Measurements from ENCODE around the gene CPPED1.
A peak's percentile ranks its signal among the peaks of the same experiment; 100 is the strongest.
"Not testable (repeated sequence)": the region's sequence is repeated elsewhere in the genome, so short reads cannot be mapped to it uniquely, and the experiment has no call there.

CPPED1 gene

DNA sequence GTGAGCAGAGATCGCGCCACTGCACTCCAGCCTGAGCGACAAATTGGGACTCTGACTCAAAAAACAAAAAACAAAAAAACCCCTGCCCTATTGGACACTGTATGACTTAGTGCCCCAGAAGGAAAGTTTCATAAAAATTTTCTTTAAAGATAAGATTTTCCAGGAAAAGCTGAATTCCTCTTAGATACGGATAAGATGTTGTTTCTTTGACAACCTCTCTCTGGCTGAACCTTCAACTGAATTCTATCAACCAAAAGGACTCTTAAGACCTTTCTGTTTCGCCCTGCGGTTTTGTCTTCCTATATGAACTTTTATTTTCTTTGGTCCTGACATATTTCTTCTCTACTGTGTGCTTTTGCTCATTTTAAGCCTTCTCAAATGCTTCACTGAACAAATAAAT is 35.8 kb downstream of the CPPED1 start:
- Mint-ChIP-seq H3K27ac (no peak overlapping the region), H3K4me3 (no peak overlapping the region), H3K4me1 (ENCODE audit: low read depth) (no peaks in the 10 kb centered on the region), H3K27me3 (no peaks in the 10 kb centered on the region), H3K9me3 (no peaks in the 10 kb centered on the region), H3K36me3 (ENCODE audit: low read depth) (peaks cover 5% of the 10 kb centered on the region)
- no peak for DNase-seq

DNA sequence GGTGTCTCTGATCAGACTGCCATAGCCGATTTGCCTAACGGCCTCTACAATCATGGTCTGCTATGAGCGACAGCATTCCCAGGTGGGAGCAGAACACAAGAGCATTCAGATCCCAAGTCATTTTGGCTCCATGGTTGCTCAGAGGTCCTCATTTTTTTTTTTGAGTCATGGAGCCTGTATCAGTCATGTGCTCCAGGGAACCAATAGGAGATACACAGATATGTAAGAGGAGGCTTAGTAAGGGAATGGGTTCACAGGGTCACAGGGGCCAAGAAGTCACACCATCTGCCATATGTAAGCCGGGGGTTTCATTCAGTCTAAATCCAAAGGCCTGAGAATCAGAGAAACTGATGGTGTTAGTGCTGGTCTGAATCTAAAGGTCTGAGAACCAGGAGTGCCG is 36.8 kb downstream of the CPPED1 start:
- peaks cover 5% of the 10 kb centered on the region for H3K36me3 Mint-ChIP-seq (ENCODE audit: low read depth)
- H3K4me1 Mint-ChIP-seq (ENCODE audit: low read depth), result no peaks in the 10 kb centered on the region
- no peak for DNase-seq
- H3K9me3 Mint-ChIP-seq, result no peaks in the 10 kb centered on the region
- H3K27me3 Mint-ChIP-seq, result no peaks in the 10 kb centered on the region
- H3K27ac Mint-ChIP-seq, result no peak overlapping the region
- H3K4me3 Mint-ChIP-seq, result no peak overlapping the region

DNA sequence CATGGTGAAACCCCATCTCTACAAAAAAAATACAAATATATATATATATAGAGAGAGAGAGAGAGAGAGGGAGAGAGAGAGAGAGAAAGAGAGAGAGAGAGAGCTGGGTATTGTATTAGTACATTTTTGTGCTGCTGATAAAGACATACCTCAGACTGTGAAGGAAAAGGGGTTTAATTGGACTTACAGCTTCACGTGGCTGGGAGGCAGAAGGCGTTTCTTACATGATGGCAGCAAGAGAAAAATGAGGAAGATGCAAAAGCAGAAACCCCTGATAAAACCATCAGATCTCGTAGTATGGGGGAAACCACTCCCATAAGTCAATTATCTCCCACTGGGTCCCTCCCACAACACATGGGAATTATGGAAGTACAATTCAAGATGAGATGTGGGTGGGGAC is 37.5 kb downstream of the CPPED1 start:
- not testable (repeated sequence) for H3K27ac Mint-ChIP-seq; H3K4me3 Mint-ChIP-seq; H3K4me1 Mint-ChIP-seq (ENCODE audit: low read depth); H3K27me3 Mint-ChIP-seq; H3K9me3 Mint-ChIP-seq; DNase-seq; H3K36me3 Mint-ChIP-seq (ENCODE audit: low read depth)

DNA sequence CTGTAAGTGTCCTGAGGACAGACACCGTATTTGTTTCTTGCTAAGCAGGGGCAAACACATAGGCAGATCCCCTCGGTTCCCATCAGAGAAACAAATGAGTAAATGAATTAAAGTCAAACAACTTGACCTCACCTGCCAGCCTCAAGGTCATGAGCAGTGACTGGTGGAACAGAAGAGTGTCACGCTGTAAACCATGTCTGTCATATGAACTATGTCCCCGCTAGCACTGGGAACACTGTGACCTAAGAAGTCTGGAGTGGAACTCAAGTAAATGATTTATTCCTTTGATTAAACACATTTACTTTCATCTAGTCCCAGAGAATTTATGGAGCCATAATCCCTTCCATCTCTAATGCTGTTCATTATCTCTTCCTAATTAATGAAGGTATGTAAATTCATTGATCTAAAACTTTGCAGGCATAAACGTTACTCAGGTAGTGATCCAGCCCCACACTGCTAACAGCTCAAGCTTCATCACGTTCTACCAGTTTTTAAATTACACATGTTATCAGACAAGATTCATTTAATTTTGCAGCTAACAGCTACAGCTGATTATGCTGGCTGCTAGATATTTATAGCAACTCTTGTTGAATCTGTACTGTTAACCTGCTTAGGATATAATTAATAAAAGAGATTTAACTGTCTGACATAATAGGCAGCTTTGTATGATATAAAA is 38.7 kb downstream of the CPPED1 start:
- H3K27ac Mint-ChIP-seq, result no peak overlapping the region
- no peaks in the 10 kb centered on the region for H3K9me3 Mint-ChIP-seq
- peaks cover 1% of the 10 kb centered on the region for H3K36me3 Mint-ChIP-seq (ENCODE audit: low read depth)
- no peaks in the 10 kb centered on the region for H3K27me3 Mint-ChIP-seq
- DNase-seq, result no peak
- no peaks in the 10 kb centered on the region for H3K4me1 Mint-ChIP-seq (ENCODE audit: low read depth)
- H3K4me3 Mint-ChIP-seq, result no peak overlapping the region

DNA sequence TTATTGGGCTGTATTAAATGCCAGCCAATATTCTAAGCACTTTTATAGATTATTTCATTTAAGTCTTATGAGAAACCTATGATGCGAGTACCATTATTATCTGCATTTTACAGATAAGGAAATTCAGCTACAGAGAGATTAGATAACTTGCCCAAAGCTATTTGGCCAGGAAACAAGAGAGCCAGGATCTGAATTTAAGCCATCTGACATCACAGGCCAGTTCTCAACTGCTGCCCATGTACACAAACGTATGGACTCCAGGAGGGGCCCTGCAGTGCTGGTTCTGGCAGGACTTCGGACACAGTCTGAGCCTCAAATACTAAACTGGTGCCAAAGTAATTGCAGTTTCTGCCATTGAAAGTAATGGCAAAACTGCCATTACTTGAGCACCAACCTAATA is 40.2 kb downstream of the CPPED1 start:
- H3K36me3 Mint-ChIP-seq (ENCODE audit: low read depth), result no peaks in the 10 kb centered on the region
- H3K9me3 Mint-ChIP-seq, result no peaks in the 10 kb centered on the region
- no peaks in the 10 kb centered on the region for H3K4me1 Mint-ChIP-seq (ENCODE audit: low read depth)
- H3K4me3 Mint-ChIP-seq, result no peak overlapping the region
- no peaks in the 10 kb centered on the region for H3K27me3 Mint-ChIP-seq
- no peak overlapping the region for H3K27ac Mint-ChIP-seq
- DNase-seq, result no peak

DNA sequence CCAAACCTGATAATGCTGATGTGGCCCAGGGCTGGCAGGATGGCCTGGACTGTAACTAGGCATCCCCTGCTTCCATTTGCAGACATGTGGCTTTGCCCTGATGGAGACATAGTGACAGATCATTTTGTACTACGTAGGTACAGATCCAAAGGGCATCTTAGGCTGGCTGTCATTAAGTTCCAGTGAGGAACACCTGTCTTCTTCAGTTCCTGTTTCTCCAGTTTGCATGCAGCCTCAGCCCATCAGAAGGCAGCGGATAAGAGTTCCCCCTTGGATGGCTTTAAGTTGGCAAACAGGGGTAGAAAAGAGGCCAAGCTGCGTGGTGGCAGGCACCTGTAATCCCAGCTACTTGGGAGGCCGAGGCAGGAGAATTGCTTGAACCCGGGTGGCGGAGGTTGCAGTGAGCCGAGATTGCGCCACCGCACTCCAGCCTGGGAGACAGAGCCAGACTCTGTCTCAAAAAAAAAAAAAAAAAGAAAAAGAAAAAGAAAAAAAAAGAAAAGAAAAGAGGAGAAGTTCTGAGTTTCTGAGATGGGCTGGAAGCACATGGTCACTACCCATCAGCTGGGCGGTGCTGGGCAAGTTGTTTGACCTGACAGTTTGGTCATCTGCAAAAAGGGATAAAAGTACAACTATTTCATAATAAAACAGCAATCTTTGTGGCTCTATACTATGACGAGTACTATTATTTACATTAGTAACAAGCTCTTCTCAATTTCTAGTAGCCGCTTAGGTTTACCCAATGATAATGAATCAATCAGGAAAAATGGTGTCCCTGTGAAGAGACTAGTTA is 42.7 kb downstream of the CPPED1 start:
- no peak for DNase-seq
- no peak overlapping the region for H3K4me3 Mint-ChIP-seq
- H3K9me3 Mint-ChIP-seq, result no peaks in the 10 kb centered on the region
- no peak overlapping the region for H3K27ac Mint-ChIP-seq
- H3K36me3 Mint-ChIP-seq (ENCODE audit: low read depth), result no peaks in the 10 kb centered on the region
- no peaks in the 10 kb centered on the region for H3K4me1 Mint-ChIP-seq (ENCODE audit: low read depth)
- no peaks in the 10 kb centered on the region for H3K27me3 Mint-ChIP-seq

DNA sequence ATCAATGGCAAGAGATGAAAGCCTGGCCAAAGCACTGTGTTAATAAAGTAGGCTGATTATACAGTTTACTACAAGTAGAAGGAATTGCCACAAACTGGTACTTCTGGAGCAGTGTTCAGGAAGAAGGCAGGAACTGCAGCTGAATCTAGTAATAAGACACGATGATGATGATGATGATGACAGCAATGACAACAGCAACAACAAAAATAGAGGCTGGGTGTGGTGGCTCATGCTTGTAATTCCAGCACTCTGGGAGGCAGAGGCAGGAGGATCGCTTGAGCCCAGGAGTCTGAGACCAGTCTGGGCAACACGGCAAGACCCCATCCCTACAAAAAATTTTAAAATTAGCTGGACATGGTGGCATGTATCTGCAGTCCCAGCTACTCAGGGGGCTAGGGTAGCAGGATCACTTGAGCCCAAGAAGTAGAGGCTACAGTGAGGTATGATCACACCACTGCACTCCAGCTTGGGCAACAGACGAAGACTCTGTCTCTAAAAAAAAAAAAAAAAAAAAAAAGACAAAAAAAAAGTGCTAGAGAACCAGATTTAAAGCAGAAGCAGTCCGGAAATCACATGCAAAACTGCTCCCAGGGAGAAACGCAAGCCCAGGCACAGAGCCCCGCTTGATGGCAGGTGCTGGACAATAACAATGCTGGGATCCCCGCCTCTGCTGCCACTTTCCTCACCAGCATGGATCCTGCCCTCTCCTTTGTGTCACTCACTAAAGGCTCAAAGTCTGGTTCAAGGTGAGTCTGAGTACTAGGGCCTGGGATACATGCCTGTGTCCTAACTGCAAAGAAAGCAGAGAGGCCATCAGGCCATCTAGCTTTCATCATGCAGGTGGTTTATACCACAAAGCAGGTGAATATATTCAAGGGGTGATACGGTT is 44.8 kb downstream of the CPPED1 start:
- H3K4me3 Mint-ChIP-seq, result no peak overlapping the region
- no peak for DNase-seq
- H3K4me1 Mint-ChIP-seq (ENCODE audit: low read depth), result no peaks in the 10 kb centered on the region
- H3K9me3 Mint-ChIP-seq, result no peaks in the 10 kb centered on the region
- no peaks in the 10 kb centered on the region for H3K27me3 Mint-ChIP-seq
- H3K36me3 Mint-ChIP-seq (ENCODE audit: low read depth), result no peaks in the 10 kb centered on the region
- H3K27ac Mint-ChIP-seq, result no peak overlapping the region

DNA sequence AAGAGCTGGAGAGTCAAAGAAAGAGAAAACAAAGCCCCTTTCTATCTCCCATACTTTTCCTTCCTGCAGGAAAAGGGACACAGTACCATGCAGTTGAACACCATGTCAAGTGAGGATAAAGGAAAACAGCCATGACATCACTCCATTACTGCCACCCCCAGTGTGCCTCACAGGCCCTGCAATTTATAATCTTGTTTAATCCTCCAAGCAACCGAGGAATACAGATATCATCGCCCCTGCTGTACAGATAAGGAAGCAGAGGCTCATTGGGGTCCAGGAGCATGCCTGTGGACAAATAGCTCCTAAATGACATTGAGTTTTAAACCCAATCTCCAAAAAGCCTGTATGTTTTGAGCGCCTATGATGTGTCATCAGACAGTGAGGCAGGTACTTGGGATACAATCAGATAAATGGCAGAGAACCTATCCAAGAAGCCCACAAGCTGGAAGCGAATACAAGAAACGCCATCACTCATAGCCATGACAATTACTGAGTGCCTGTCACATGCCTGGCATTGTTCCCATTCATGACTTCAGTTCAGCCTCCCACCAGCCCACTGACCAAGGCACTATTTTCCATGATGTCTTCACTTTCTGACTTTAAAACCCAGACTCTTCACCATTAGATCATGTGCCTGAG is 45.5 kb downstream of the CPPED1 start:
- DNase-seq, result no peak
- H3K4me3 Mint-ChIP-seq, result no peak overlapping the region
- no peak overlapping the region for H3K27ac Mint-ChIP-seq
- no peaks in the 10 kb centered on the region for H3K36me3 Mint-ChIP-seq (ENCODE audit: low read depth)
- H3K27me3 Mint-ChIP-seq, result no peaks in the 10 kb centered on the region
- no peaks in the 10 kb centered on the region for H3K9me3 Mint-ChIP-seq
- H3K4me1 Mint-ChIP-seq (ENCODE audit: low read depth), result peaks cover 5% of the 10 kb centered on the region

DNA sequence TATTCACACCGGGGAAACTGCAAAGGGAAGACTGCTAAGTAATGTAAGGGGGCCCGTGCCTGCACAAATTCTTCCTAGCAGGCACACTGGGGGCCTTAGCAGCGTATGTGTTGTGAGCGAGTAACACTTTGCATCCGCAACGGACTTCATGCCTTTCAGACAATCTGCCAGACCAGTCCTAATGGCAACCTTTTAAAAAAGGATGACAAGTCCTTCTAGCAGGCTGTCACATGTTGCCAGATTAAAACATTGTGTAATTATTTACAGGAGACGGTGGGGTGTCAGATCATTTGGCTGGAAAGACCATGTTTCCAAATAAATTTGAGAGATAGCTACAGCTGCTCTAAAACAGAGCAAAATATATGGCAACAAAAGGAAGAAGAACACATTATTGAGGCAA is 46.1 kb downstream of the CPPED1 start:
- Mint-ChIP-seq H3K27me3 (no peaks in the 10 kb centered on the region), H3K27ac (no peak overlapping the region), H3K9me3 (no peaks in the 10 kb centered on the region), H3K4me3 (no peak overlapping the region), H3K4me1 (ENCODE audit: low read depth) (peaks cover 7% of the 10 kb centered on the region), H3K36me3 (ENCODE audit: low read depth) (no peaks in the 10 kb centered on the region)
- DNase-seq, result no peak

DNA sequence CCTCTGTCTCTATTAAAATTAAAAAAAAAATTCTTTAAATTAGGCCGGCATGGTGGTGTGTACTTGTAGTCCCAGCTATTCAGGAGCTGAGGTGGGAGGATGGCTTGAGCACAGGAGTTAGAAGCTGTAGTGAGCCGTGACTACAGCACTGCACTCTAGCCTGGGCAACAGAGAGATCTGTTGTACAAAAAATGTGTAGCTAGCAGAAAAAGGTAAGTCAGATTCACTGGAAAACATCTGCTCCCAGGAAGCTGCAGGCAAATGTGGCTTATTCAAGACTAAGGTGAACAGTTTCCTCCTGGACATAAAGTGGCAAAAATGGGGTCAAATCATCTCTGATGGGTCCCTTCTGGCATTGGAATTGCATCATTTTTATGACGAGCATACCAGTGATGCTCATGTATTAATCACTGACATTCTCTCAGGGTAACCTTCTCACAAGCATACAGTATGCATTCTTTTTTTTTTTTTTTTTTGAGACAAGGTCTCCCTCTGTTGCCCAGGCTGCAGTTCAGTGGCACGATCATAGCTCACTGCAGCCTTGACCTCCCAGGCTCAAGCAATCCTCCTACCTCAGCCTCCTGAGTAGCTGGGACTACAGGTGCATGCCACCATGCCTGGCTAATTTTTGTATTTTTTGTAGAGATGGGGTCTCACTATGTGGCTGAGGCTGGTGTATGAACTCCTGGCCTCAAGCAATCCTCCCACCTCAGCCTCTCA is 48.7 kb downstream of the CPPED1 start:
- H3K27ac Mint-ChIP-seq, result no peak overlapping the region
- H3K27me3 Mint-ChIP-seq, result no peaks in the 10 kb centered on the region
- H3K36me3 Mint-ChIP-seq (ENCODE audit: low read depth), result peaks cover 2% of the 10 kb centered on the region
- H3K4me1 Mint-ChIP-seq (ENCODE audit: low read depth), result peaks cover 31% of the 10 kb centered on the region
- no peak overlapping the region for H3K4me3 Mint-ChIP-seq
- no peak for DNase-seq
- no peaks in the 10 kb centered on the region for H3K9me3 Mint-ChIP-seq

DNA sequence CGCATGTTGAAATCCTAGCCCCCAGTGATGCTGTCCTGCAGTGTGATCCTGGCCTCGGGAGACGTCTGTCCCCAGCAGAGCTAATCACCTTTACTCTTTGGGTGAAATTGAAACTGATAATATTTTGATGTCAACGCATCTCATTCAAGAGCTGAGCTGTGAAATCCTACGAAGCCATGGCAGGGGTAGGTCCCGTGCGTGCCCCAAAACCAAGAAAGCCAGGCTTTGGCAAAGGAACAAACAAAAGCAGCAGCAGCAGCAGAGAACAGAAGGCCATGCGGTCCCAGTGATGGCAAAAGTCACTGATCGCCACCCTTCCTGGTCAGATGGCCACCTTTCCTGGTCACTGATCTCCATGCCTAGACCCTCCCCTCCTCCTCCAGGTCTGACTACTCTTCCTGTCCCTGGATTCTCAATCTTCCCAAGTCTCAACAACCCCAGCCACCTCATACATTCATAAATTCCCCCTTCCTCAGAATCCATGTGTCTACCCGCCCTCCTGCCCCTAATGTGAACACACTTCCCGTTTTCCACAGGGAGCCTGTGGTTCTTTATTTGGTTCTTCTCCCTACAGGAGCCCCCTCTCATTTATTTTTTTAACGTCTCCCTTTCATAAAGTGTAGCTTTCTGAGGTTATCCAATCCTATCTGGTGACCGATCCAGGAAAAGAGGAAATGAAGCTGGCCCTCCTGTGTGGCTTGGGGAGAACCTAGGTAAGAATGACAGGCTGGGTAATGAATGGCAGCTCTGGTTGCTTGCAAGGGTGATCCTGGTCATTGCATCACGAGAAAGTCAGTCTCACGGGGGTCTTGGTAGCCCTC is 50.3 kb downstream of the CPPED1 start:
- Mint-ChIP-seq H3K27me3 (no peaks in the 10 kb centered on the region), H3K4me1 (ENCODE audit: low read depth) (peaks cover 43% of the 10 kb centered on the region), H3K4me3 (no peak overlapping the region), H3K36me3 (ENCODE audit: low read depth) (peaks cover 4% of the 10 kb centered on the region), H3K9me3 (no peaks in the 10 kb centered on the region), H3K27ac (no peak overlapping the region)
- DNase-seq, result no peak

DNA sequence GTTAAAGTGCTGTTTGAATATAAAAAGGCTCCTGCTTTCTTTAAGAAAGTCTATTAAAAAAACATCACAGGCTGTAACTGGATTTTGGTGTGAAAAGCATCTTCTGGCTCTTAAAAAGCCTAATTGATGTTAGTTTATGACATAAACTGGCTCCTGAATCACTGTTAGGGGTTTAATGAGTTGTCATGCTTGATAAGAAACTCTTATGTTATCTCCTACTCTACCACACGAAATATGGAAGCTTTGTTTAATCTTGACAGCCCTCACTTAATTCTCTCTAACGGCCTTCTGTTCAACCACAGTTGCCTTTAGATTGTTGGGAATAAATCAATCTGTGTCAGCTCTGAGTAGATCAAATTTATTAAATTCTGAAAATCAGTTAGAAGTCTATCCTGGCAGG is 51.5 kb downstream of the CPPED1 start:
- H3K27me3 Mint-ChIP-seq, result no peaks in the 10 kb centered on the region
- no peak overlapping the region for H3K27ac Mint-ChIP-seq
- DNase-seq, result no peak
- no peak overlapping the region for H3K4me3 Mint-ChIP-seq
- H3K9me3 Mint-ChIP-seq, result no peaks in the 10 kb centered on the region
- peaks cover 43% of the 10 kb centered on the region for H3K4me1 Mint-ChIP-seq (ENCODE audit: low read depth)
- H3K36me3 Mint-ChIP-seq (ENCODE audit: low read depth), result peaks cover 4% of the 10 kb centered on the region

DNA sequence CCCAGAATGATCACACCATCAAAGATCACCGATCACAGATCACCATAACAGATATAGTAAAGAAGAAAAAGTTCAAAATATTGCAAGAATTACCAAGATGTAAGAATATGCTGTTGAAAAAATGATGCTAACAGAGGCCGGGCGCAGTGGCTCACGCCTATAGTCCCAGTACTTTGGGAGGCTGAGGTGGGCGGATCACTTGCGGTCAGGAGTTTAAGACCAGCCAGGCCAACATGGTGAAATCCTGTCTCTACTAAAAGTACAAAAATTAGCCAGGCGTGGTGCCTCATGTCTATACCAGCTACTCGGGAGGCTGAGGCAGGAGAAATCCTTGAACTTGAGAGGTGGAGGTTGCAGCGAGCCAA is 53.2 kb downstream of the CPPED1 start:
- Mint-ChIP-seq H3K9me3 (peaks cover 3% of the 10 kb centered on the region), H3K4me1 (ENCODE audit: low read depth) (peaks cover 45% of the 10 kb centered on the region), H3K36me3 (ENCODE audit: low read depth) (peaks cover 9% of the 10 kb centered on the region), H3K4me3 (peak overlapping the region; percentile 49), H3K27ac (peak overlapping the region; percentile 96), H3K27me3 (no peaks in the 10 kb centered on the region)
- DNase-seq, result peak; percentile 51
